Kidney epithelial cell (primary cell): ENCODE results near the gene LCAT. TPM values are rescaled to one million over a fixed set of nuclear protein-coding genes. Genes with fewer than 3 reads are reported as not detected.

ENCODE experiments used
- DNase-seq: peaks from one replicate; pipeline ENCODE4 v3.0.0-alpha.2; 2010; ENCODE audit warnings: low read depth
- H3K27me3 ChIP-seq: 2 replicates; pipeline ENCODE4 v1.6.0; 2011; ENCODE audit warnings: low read length; ENCODE audit not compliant: control insufficient read depth, insufficient read depth
- H3K36me3 ChIP-seq: 2 replicates; pipeline ENCODE4 v1.5.1; 2011; ENCODE audit warnings: low read length; ENCODE audit not compliant: control insufficient read depth, insufficient read depth
- H3K4me3 ChIP-seq: 2 replicates; pipeline ENCODE4 v1.5.1; 2011; ENCODE audit warnings: low read depth, mild to moderate bottlenecking, control low read depth, low read length
- CTCF ChIP-seq: IDR thresholded peaks from 2 replicates; pipeline ENCODE4 v1.5.1; 2011; ENCODE audit warnings: mild to moderate bottlenecking, moderate library complexity, low read length, control low read depth, inconsistent platforms; ENCODE audit not compliant: insufficient read depth, poor library complexity, severe bottlenecking
- total RNA-seq: library from RNA; depleted of rRNA; stranded (reverse); fragments of >200 nt; gene quantifications from 2 replicates; pipeline ENCODE4 v1.2.3, GENCODE V29; 2015

The LCAT gene
- total RNA-seq, 1 donor from 2014 or later, result 3.7 TPM

- no peaks in the 10 kb centered on the region for H3K27me3 ChIP-seq
- no peak for DNase-seq
- no peaks in the 10 kb centered on the region for H3K36me3 ChIP-seq
- no peak for TF ChIP-seq CTCF
- H3K4me3 ChIP-seq, result peak overlapping the region; percentile 92
Observed at GRCh38 chr16:67969254-67970039, 25.5 kb upstream of the LCAT start.

GRCh38 chr16:67968400-67969253 lies 24.7 kb upstream of the LCAT start, which contains the start of gene SLC12A4:
SLC12A4 (minus strand) TSS chr16:67968637; CDS start chr16:67968553, 84 bp downstream.
- no peaks in the 10 kb centered on the region for H3K27me3 ChIP-seq
- no peak for DNase-seq
- no peaks in the 10 kb centered on the region for H3K36me3 ChIP-seq
- no peak for TF ChIP-seq CTCF
- H3K4me3 ChIP-seq, result peak within 1 kb of the TSS; percentile 92

- Histone ChIP-seq H3K36me3 (no peaks in the 10 kb centered on the region), H3K4me3 (peak overlapping the region; percentile 92), H3K27me3 (no peaks in the 10 kb centered on the region)
- no peak for DNase-seq
- TF ChIP-seq CTCF, result no peak
Observed at GRCh38 chr16:67967958-67968399, 24.1 kb upstream of the LCAT start.

- Histone ChIP-seq H3K36me3 (no peaks in the 10 kb centered on the region), H3K4me3 (peak overlapping the region; percentile 92), H3K27me3 (no peaks in the 10 kb centered on the region)
- DNase-seq, result no peak
- no peak for TF ChIP-seq CTCF
Observed at GRCh38 chr16:67967183-67967957, 23.4 kb upstream of the LCAT start.

GRCh38 chr16:67966549-67967182 lies 22.7 kb upstream of the LCAT start:
- DNase-seq, result no peak
- no peak for TF ChIP-seq CTCF
- no peaks in the 10 kb centered on the region for H3K36me3 ChIP-seq
- no peaks in the 10 kb centered on the region for H3K27me3 ChIP-seq
- peak overlapping the region; percentile 92 for H3K4me3 ChIP-seq
